Measurements from ENCODE around the gene WDR35.

WDR35 gene

DNA sequence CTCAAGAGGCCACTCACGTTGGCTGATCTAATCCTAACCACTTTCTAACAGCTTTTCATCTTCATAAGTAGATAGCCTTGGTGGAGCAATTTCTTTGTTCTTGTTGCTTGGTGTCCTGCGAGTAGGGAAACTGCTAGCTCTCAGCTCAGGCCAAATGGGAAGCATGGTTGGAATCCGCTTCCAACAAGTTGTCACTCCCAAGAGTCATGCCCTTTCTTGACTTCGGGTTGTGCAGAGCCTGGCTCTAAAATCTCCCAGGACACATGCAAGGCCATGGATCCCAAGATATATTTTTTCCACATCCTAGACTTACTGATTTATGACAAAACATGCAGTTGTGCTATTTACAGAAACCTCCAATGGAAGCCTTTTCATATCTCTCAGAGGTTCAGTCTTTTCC is 29.8 kb upstream of the WDR35 start:
- in situ Hi-C loops (cut with HindIII; ENCODE audit: low sequenced_read_pairs): no loop called here
- DNase-seq (ENCODE audit: low read depth, low spot score): no peak
- H3K4me3 ChIP-seq (ENCODE audit: low read depth, low read length): no peak overlapping the region
- TF ChIP-seq, protein P1, sequence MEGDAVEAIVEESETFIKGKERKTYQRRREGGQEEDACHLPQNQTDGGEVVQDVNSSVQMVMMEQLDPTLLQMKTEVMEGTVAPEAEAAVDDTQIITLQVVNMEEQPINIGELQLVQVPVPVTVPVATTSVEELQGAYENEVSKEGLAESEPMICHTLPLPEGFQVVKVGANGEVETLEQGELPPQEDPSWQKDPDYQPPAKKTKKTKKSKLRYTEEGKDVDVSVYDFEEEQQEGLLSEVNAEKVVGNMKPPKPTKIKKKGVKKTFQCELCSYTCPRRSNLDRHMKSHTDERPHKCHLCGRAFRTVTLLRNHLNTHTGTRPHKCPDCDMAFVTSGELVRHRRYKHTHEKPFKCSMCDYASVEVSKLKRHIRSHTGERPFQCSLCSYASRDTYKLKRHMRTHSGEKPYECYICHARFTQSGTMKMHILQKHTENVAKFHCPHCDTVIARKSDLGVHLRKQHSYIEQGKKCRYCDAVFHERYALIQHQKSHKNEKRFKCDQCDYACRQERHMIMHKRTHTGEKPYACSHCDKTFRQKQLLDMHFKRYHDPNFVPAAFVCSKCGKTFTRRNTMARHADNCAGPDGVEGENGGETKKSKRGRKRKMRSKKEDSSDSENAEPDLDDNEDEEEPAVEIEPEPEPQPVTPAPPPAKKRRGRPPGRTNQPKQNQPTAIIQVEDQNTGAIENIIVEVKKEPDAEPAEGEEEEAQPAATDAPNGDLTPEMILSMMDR (IDR thresholded peaks at IDR 0.05; ENCODE audit: low read depth, low read length): no peak

DNA sequence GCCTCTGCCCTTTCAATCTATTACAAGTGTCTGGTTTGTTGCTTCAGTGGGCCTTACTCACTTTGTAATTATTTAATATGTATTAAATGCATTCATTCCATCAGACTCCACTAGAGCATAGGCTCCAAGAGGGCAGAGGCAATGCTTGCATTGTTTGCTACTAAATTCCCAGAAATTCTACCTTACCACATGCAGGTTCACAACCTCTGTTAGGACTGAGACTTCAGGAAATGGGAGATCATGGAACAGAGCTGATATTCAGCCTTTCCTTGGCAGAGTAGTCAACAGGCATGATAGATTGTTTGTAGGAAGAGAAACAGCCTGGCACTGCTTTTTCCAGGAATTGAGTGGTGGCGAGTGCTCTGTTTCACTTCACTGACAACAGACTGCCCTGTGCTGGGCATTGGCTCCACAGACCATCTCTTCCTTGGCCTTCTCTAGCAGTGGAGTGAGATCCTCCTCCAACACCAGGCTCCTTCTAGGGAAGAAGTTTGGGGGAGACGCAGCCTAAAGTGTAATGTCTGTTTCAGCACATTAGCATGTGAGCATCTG is 28.8 kb upstream of the WDR35 start:
- in situ Hi-C loops (cut with HindIII; ENCODE audit: low sequenced_read_pairs): no loop called here
- no peak overlapping the region for H3K4me3 ChIP-seq (ENCODE audit: low read depth, low read length)

DNA sequence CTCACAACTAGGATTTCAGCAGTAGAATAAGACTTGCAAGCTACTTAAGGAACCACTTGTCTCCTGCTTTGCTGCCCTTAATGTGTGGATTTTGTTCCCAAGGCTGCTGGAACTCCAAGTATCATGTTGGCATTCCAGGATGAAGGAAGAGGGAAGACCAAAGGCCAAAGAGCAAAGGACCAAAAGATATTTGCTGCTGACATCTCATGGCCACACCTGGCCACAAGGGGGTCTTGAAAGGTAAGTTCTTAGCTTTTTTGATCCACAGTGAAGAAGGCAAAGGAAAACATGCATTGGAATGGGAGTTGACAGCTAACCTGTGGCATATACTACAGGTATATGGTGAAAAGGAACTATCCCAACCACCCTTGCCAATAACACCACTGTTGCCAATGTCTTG is 26.4 kb upstream of the WDR35 start:
- TF ChIP-seq, protein P1 (IDR thresholded peaks at IDR 0.05; ENCODE audit: low read depth, low read length): no peak
- DNase-seq (ENCODE audit: low read depth, low spot score): no peak
- no peak overlapping the region for H3K4me3 ChIP-seq (ENCODE audit: low read depth, low read length)
- in situ Hi-C loops (cut with HindIII; ENCODE audit: low sequenced_read_pairs): no loop called here

More for the DNA sequence above, 28.8 kb upstream of the WDR35 start:
- DNase-seq (ENCODE audit: low read depth, low spot score): no peak
- TF ChIP-seq, protein P1 (IDR thresholded peaks at IDR 0.05; ENCODE audit: low read depth, low read length): no peak

DNA sequence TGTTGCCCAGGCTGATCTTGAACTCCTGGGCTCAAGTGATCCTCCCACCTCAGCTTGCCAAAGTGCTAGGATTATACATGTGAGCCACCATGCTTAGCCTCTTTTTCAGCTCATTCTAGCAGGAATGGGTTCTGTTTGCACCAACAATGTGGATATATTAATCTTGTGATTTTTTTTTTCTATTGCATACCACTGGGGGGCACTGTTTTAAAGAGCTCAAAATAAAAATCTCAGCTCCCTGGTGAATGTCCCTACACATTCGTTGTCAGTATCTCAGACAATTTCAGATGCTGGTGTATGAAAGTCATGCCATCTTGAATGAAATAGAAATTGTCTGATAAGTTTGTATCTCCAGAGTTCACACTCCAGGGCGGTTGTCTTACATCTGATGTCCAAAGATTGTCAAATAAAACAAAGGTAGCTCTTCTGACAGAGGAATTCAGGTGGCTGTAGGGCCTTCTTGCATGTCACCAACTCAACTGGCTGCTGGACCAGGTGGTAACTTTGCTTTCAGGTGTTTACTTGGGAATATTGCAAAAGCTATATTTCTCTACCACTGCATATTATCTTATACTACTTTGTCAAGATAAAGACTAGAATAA is 25.7 kb upstream of the WDR35 start:
- DNase-seq (ENCODE audit: low read depth, low spot score): peak; percentile 67
- H3K4me3 ChIP-seq (ENCODE audit: low read depth, low read length): no peak overlapping the region
- in situ Hi-C loops (cut with HindIII; ENCODE audit: low sequenced_read_pairs): no loop called here
- TF ChIP-seq, protein P1 (IDR thresholded peaks at IDR 0.05; ENCODE audit: low read depth, low read length): peak; percentile 47

DNA sequence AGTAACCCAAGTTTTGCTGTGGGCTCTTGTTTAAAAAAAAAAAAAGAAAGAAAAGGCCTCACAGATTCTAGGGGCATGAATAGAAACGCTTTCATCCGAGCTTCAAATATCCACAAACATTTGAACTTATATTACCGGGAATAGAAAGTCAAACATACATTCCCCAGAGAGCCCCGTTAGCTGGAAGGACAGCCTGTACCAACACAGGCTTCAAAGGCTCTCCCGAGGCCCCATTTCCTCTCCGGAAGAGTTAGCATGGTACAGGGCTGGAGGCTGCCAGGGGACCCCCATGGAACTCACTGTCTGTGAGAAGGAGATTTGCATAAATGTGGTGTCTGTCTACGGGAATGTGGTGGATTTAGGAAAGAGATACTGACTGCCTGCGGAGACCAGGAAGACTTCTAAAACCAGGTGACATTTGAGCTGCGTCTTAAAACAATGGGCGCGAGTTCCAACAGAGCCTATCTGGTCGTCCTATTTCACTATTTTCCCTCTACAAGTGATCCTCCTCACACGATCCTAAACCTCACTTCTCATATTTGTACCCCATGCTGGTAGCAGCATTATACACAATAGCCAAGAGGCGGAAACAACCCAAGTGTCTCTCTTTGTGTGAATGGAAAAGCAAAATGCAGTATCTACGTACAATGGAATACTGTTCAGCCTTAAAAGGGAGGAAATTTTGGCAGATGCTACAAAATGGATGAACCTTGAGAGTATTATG is 23.4 kb upstream of the WDR35 start:
- TF ChIP-seq, protein P1 (IDR thresholded peaks at IDR 0.05; ENCODE audit: low read depth, low read length): no peak
- DNase-seq (ENCODE audit: low read depth, low spot score): peak; percentile 38
- peak overlapping the region; percentile 38 for H3K4me3 ChIP-seq (ENCODE audit: low read depth, low read length)
- in situ Hi-C loops (cut with HindIII; ENCODE audit: low sequenced_read_pairs): no loop called here

DNA sequence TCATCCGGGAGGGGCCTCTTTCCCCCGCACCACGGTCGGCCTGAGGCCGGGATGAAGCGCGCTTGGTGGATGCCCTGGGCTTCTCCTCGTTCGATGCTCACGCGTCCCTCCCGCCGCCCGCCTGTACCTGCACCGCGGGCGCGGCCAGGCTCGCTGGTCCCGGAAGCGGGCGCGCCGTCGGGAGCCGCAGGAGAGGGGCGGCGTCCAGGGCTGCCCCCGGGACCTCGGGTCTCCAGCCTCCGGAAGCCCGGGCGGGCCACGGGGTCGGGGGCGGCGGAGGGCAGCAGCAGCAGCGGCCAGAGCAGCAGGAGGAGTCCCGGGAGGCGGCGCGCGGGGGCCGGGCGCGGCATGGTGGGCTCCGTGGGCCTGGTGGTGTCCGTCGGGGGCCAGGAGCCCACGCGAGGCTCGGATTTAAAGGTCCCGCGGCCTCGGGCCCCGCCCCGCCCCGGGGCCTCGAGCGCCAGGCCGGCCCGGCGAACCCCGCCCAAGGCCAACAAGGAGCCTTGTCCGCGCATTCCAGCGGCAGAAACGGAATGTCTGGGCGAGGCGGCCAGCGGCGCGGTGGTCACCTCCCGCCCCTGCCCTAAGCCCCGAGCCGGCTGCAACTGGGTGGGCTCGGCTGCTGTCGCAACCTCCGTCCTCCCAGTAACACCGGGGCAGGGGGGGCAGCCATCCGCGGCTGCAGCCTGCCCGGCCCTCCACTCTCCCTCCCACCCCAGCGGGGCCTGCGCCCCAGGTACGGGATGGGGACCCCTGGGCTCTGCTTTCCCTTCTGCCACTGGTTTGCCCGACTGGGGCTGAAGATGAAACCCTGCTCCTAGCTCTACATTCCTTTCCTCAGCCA is 22.6 kb upstream of the WDR35 start, which contains the start of gene MATN3:
Gene MATN3, minus strand, starts transcription at position 387 of the 844 bp plus-strand sequence. Its CDS starts 37 bp downstream, at position 350.
- peak within 1 kb of the TSS; percentile 38 for H3K4me3 ChIP-seq (ENCODE audit: low read depth, low read length)
- TF ChIP-seq, protein P1 (IDR thresholded peaks at IDR 0.05; ENCODE audit: low read depth, low read length): no peak
- peak; percentile 35 for DNase-seq (ENCODE audit: low read depth, low spot score)
- in situ Hi-C loops (cut with HindIII; ENCODE audit: low sequenced_read_pairs): no loop called here
